ENCODE results near the gene STAT5B.

STAT5B gene

DNA sequence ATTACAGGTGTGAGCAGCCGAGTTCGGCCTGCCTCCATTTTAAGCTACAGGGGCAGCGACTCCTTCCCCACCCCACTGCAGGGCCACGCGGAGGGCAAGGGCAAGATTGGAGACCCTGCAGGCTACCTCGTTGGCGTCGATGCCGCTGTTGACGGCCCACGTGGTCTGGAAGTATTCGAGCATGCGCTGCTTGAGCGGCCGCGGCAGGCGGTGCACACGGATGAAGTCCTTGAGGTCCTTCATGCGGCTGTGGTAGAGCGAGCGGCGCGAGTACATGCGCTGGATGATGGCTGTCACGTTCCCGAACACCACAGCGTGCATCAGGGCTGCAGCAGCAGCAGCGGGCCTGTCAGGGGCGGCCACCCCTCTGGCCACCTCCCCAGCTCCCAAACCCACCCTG, 106.8 kb downstream of the STAT5B start:
- no peak for DNase-seq (ENCODE audit: low read depth, low spot score)

DNA sequence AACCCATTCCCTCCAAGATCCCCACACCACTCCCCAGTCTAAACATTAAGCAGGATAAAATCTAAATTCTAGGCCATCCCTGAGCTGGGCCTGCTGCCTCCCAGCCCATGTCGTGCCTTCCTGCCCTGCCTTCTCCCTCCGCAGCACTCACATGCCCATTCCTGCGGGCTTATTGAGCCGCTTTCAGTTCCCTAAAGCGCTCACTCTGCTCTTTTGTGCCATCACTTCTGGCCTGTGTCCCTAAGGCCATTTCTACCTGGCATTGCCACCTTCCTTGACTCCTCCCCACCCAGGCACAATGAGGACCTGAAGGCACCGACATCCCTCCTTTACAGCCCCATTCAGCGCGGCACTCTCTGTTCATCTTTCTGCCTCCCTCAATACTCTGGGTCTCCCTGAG, 108.4 kb downstream of the STAT5B start:
- no peak for DNase-seq (ENCODE audit: low read depth, low spot score)
- H3K4me3 ChIP-seq (ENCODE audit: low read length), result no peak overlapping the region

More for the DNA sequence above, 106.8 kb downstream of the STAT5B start:
- H3K4me3 ChIP-seq (ENCODE audit: low read length), result no peak overlapping the region

DNA sequence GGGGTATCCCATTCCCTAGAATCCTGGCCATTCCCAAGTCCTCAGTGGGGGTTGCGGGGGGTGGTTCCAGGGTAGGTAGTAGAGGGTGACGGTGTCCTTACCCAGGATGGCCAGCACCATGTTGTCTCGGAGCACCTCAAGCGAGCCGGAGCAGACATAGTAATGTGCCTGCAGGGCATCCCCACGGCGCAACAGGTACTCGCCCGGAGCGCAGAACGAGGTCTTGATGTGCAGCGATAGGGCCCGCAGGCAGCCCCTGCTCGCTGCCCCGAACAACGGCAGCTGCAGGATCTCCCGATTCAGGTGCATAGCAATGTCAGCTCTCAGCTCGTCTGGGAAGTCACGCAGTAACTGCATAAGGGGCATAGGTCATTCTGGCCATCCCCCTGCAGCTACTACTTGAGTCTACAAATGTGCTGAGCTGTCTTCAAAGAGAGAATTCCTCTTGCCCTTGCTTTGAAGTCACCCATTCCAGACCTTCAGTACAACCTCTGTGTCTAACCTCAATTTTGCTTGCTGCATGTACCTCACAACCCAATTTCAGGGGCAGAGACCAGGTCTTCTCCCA, 109.9 kb downstream of the STAT5B start:
- H3K4me3 ChIP-seq (ENCODE audit: low read length), result no peak overlapping the region
- DNase-seq (ENCODE audit: low read depth, low spot score), result no peak

DNA sequence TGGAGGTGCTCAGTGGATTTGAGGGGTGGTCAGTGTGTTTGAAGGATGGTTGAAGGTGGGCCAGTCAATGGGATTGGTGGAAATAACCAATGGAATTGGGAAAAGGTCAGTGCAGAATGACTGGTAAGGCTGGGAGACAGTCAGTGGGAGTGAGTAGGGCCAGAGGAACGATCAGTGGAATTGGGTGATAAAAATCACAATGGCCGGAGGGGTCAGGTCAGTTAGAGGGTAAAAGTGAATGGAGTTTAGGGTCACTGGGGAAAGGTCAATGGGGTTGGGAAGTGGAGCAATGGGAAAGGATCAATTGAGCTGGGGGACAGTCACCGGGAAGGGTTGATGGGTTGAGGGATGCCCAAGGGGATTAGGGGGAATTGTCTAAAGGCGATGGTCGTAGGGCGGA, 110.4 kb downstream of the STAT5B start:
- DNase-seq (ENCODE audit: low read depth, low spot score), result no peak
- no peak overlapping the region for H3K4me3 ChIP-seq (ENCODE audit: low read length)

DNA sequence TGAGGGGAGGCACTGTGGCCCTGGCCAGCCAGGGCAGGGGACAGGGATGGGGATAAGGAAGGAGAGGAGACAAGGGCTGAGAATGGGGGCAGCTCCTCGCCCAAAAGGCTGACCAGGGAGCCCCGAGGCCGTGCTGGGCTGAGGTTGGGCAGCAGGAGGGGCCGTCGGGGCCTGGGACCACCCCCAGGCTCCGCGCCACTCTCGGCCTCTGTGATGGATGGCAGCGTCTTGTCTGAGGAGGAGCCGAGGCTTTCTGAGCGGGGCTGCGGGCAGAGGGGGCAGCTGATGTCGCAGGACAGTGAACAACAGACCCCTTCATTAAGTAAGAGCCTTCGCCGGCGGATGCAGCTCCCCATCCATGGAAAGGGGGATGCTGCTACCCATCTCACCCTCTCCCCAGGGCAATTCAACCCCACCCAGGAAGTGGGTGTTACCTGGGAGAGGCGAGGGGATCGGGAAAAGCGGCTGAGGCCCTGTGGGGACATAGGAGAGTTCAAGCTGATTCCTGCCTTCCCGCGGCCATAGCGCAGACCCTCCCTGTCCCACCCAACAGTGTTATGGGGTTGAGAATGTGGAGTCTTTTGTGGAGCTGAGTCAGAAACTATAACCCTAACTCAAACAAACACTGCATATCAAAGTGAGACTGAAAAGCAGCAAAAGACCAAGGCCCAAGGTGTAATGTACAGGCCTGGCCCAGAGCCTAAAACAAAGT, 112.3 kb downstream of the STAT5B start:
- DNase-seq (ENCODE audit: low read depth, low spot score), result no peak

DNA sequence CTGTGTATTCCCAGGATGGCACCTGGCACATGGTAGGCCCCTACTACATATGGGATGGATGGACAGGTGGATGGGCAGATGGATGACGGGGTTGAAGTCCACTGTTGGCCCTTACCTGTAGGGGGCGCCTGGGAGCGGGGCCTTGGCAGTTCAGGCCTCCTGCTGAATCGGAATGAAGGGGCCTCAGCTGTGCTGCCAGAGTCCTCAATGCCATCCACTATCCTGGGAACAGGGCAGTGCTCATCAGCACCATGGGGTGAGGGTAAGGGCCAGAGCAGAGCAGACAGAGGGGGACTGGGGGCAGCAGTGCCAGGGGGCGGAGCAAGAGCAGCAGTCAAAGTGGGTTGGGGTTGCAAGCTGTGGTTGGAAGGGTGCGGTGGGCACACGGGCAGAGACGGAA, 113.1 kb downstream of the STAT5B start:
- H3K4me3 ChIP-seq (ENCODE audit: low read length), result no peak overlapping the region
- DNase-seq (ENCODE audit: low read depth, low spot score), result no peak

More for the DNA sequence above, 112.3 kb downstream of the STAT5B start:
- no peak overlapping the region for H3K4me3 ChIP-seq (ENCODE audit: low read length)

DNA sequence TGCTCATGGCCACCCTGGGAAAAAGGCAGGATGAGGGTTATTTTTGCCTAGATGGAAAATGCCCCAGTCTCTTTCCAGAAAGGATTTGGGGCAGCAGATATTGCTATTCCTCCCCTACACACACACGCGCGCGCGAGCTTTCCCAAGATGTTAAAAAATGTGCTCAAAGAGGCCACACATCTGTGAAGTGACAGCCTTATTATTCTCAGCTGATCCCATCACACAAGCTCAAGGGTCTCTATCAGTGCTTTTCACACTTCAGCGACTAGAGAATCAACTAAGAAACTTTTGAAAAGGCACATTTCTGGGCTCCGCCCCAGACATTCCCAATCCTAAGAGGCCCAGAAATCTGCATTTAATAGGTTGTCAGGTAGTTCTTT, 115.7 kb downstream of the STAT5B start:
- DNase-seq (ENCODE audit: low read depth, low spot score), result no peak
- H3K4me3 ChIP-seq (ENCODE audit: low read length), result no peak overlapping the region

DNA sequence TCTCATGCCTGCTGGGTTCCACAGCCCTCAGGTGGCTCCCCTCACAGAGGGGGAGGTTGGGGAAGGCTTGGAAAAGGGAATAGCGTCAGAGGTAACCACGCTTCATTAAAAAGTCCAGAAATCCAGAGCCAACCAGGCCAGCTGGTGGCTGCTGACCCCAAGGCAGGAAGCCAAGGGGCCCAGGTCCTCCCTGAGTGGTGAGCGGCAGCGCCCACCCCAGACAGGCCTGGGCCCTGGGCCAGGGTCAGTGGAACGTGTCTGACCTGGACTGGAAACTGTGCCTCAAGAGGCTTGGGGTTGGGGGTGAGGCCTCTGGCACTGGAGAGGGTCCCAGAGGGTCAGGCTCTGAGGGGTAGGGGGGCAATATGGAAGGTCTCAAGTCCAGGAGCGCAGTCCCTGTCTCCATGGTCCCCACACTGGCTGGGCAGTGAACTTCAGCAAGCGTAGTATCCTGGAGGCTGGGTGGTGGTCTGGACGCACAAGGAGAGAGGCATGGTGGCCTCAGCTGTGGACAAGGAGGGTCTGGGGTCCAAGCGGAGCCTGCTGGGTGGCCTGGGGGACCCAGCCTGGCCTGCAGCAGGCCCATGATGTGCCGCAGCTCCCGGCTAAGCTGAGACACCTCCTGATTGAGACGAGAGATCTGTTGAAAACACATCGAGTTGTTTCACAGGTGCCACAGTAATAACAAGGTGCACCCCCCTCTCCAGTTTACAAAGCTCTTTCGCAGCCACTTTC, 116.2 kb downstream of the STAT5B start:
- DNase-seq (ENCODE audit: low read depth, low spot score), result no peak
- no peak overlapping the region for H3K4me3 ChIP-seq (ENCODE audit: low read length)

DNA sequence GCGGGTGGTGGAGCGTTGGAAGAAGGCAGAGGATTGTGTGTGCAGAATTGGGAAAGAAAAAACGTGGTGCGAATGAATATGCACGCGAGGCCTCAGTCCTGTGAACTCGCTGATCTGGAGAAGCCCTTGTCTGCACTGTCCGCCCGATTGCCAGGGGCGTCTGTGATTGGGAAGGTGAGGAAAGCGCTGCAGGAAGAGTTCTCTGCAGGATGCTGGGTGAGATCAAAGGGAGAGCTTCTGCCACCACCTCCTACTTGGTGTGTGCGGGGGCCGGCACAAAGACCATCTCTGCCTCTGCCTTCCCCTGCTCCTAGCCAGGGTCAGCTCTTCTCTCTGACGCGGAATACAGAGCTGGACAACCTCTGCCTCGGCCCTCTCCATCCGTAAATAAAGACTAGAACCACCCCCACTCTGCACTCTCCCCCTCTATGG, 120.6 kb downstream of the STAT5B start:
- peak overlapping the region; percentile 30 for H3K4me3 ChIP-seq (ENCODE audit: low read length)
- DNase-seq (ENCODE audit: low read depth, low spot score), result no peak

DNA sequence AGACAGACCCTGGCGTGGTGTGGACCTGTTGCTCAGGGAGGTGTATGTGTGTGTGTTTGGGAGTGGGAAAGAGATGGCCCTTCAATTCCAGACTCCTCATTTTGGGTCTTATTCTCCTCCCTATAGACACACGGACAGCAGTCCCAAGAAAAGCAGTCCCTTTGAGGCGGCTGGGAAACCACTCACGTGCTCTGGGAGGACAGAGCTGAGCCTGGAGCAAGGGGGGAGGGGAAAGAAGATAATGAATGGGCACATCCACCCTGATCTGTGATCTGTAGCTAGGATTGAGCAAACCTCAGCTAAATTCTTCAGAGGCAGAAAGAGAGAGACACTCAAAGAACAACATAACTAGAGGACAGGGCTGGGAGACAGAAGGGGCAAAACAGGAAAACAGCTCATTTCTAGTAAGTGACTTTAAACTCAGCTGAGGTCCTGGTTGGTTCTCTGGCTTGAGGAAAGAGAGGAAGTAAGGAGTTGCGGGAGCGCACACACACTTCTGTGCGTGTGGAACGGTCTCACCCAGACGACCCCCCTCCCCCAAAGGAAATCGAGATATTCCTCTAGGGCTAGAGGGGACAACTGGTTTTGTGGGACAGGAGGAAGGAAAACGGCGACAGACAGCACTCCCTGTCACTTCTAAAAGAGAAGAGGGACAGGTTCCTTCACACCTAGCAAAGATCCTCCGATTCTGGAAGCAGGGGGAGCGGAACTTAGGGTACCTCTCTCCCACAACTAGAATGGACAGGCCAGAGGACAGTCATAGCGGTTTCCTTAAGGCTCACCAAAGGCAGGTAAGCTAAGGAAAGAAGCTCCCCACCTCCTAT, 122.1 kb downstream of the STAT5B start:
- no peak for DNase-seq (ENCODE audit: low read depth, low spot score)
- H3K4me3 ChIP-seq (ENCODE audit: low read length), result peak overlapping the region; percentile 99

Data from Jurkat, Clone E6-1 (cell line).